Measurements from ENCODE around the gene TMEM219.

Gene TMEM219

GRCh38 chr16:29983420-29984136 lies 21.7 kb downstream of the TMEM219 start:
- no peak overlapping the region for H3K4me3 Mint-ChIP-seq
- H3K9me3 Mint-ChIP-seq (ENCODE audit: low read depth), result no peaks in the 10 kb centered on the region
- peaks cover 5% of the 10 kb centered on the region for H3K36me3 Mint-ChIP-seq
- H3K4me1 Mint-ChIP-seq (ENCODE audit: low read depth), result no peaks in the 10 kb centered on the region
- no peaks in the 10 kb centered on the region for H3K27me3 Mint-ChIP-seq
- H3K27ac Mint-ChIP-seq, result no peak overlapping the region

GRCh38 chr16:29984137-29984763 lies 22.4 kb downstream of the TMEM219 start:
- Mint-ChIP-seq H3K9me3 (ENCODE audit: low read depth) (no peaks in the 10 kb centered on the region), H3K36me3 (peaks cover 5% of the 10 kb centered on the region), H3K4me3 (no peak overlapping the region), H3K27ac (no peak overlapping the region), H3K4me1 (ENCODE audit: low read depth) (peaks cover 1% of the 10 kb centered on the region), H3K27me3 (no peaks in the 10 kb centered on the region)

- Mint-ChIP-seq H3K4me3 (no peak overlapping the region), H3K27ac (no peak overlapping the region), H3K27me3 (no peaks in the 10 kb centered on the region), H3K9me3 (ENCODE audit: low read depth) (no peaks in the 10 kb centered on the region), H3K4me1 (ENCODE audit: low read depth) (peaks cover 1% of the 10 kb centered on the region), H3K36me3 (peaks cover 5% of the 10 kb centered on the region)
These were observed 22.9 kb downstream of the TMEM219 start for GRCh38 chr16:29984764-29985147.

GRCh38 chr16:29985271-29985811 lies 23.5 kb downstream of the TMEM219 start:
- no peak overlapping the region for H3K4me3 Mint-ChIP-seq
- no peaks in the 10 kb centered on the region for H3K9me3 Mint-ChIP-seq (ENCODE audit: low read depth)
- H3K27me3 Mint-ChIP-seq, result no peaks in the 10 kb centered on the region
- no peak overlapping the region for H3K27ac Mint-ChIP-seq
- H3K4me1 Mint-ChIP-seq (ENCODE audit: low read depth), result peaks cover 1% of the 10 kb centered on the region
- H3K36me3 Mint-ChIP-seq, result peaks cover 5% of the 10 kb centered on the region

- peaks cover 1% of the 10 kb centered on the region for H3K4me1 Mint-ChIP-seq (ENCODE audit: low read depth)
- no peaks in the 10 kb centered on the region for H3K27me3 Mint-ChIP-seq
- H3K9me3 Mint-ChIP-seq (ENCODE audit: low read depth), result no peaks in the 10 kb centered on the region
- no peak overlapping the region for H3K27ac Mint-ChIP-seq
- H3K4me3 Mint-ChIP-seq, result no peak overlapping the region
- H3K36me3 Mint-ChIP-seq, result peaks cover 6% of the 10 kb centered on the region
These were observed 24.4 kb downstream of the TMEM219 start for GRCh38 chr16:29986231-29986630.

GRCh38 chr16:29986931-29987330 lies 25.1 kb downstream of the TMEM219 start:
- Mint-ChIP-seq H3K27ac (no peak overlapping the region), H3K4me1 (ENCODE audit: low read depth) (peaks cover 1% of the 10 kb centered on the region), H3K36me3 (peaks cover 6% of the 10 kb centered on the region), H3K4me3 (no peak overlapping the region), H3K9me3 (ENCODE audit: low read depth) (no peaks in the 10 kb centered on the region), H3K27me3 (no peaks in the 10 kb centered on the region)

GRCh38 chr16:29987371-29988085 lies 25.6 kb downstream of the TMEM219 start:
- peaks cover 1% of the 10 kb centered on the region for H3K4me1 Mint-ChIP-seq (ENCODE audit: low read depth)
- no peaks in the 10 kb centered on the region for H3K27me3 Mint-ChIP-seq
- peaks cover 6% of the 10 kb centered on the region for H3K36me3 Mint-ChIP-seq
- H3K27ac Mint-ChIP-seq, result no peak overlapping the region
- no peaks in the 10 kb centered on the region for H3K9me3 Mint-ChIP-seq (ENCODE audit: low read depth)
- no peak overlapping the region for H3K4me3 Mint-ChIP-seq

- Mint-ChIP-seq H3K9me3 (ENCODE audit: low read depth) (no peaks in the 10 kb centered on the region), H3K36me3 (peaks cover 4% of the 10 kb centered on the region), H3K4me1 (ENCODE audit: low read depth) (peaks cover 1% of the 10 kb centered on the region), H3K4me3 (no peak overlapping the region), H3K27me3 (no peaks in the 10 kb centered on the region), H3K27ac (no peak overlapping the region)
These were observed 26.6 kb downstream of the TMEM219 start for GRCh38 chr16:29988346-29989075.

GRCh38 chr16:29989111-29989858 lies 27.4 kb downstream of the TMEM219 start:
- H3K4me1 Mint-ChIP-seq (ENCODE audit: low read depth), result peaks cover 4% of the 10 kb centered on the region
- H3K36me3 Mint-ChIP-seq, result peaks cover 3% of the 10 kb centered on the region
- no peak overlapping the region for H3K4me3 Mint-ChIP-seq
- H3K27ac Mint-ChIP-seq, result no peak overlapping the region
- no peaks in the 10 kb centered on the region for H3K27me3 Mint-ChIP-seq
- H3K9me3 Mint-ChIP-seq (ENCODE audit: low read depth), result no peaks in the 10 kb centered on the region

GRCh38 chr16:29990034-29990433 lies 28.2 kb downstream of the TMEM219 start:
- Mint-ChIP-seq H3K9me3 (ENCODE audit: low read depth) (no peaks in the 10 kb centered on the region), H3K27me3 (no peaks in the 10 kb centered on the region), H3K36me3 (peaks cover 3% of the 10 kb centered on the region), H3K4me1 (ENCODE audit: low read depth) (peaks cover 10% of the 10 kb centered on the region), H3K4me3 (no peak overlapping the region), H3K27ac (no peak overlapping the region)

- Mint-ChIP-seq H3K36me3 (peaks cover 3% of the 10 kb centered on the region), H3K4me3 (no peak overlapping the region), H3K4me1 (ENCODE audit: low read depth) (peaks cover 11% of the 10 kb centered on the region), H3K27me3 (no peaks in the 10 kb centered on the region), H3K9me3 (ENCODE audit: low read depth) (no peaks in the 10 kb centered on the region), H3K27ac (no peak overlapping the region)
These were observed 29.1 kb downstream of the TMEM219 start for GRCh38 chr16:29990883-29991570.

- Mint-ChIP-seq H3K4me3 (no peak overlapping the region), H3K4me1 (ENCODE audit: low read depth) (peaks cover 12% of the 10 kb centered on the region), H3K27me3 (no peaks in the 10 kb centered on the region), H3K9me3 (ENCODE audit: low read depth) (no peaks in the 10 kb centered on the region), H3K36me3 (peaks cover 3% of the 10 kb centered on the region), H3K27ac (no peak overlapping the region)
These were observed 29.7 kb downstream of the TMEM219 start for GRCh38 chr16:29991571-29991904.

- H3K4me1 Mint-ChIP-seq (ENCODE audit: low read depth), result peaks cover 18% of the 10 kb centered on the region
- no peaks in the 10 kb centered on the region for H3K27me3 Mint-ChIP-seq
- H3K4me3 Mint-ChIP-seq, result peak overlapping the region; percentile 20
- H3K27ac Mint-ChIP-seq, result peak overlapping the region; percentile 47
- peaks cover 3% of the 10 kb centered on the region for H3K36me3 Mint-ChIP-seq
- H3K9me3 Mint-ChIP-seq (ENCODE audit: low read depth), result no peaks in the 10 kb centered on the region
These were observed 30.6 kb downstream of the TMEM219 start for GRCh38 chr16:29992344-29992967.

All from activated naive CD8-positive, alpha-beta T cell (primary cell).